ENCODE results near the gene FOXK1. TPM values are rescaled to one million over a fixed set of nuclear protein-coding genes. Genes with fewer than 3 reads are reported as not detected.

FOXK1 gene
- total and polyA plus RNA-seq, 12 donors, result 4.8 to 63.1 (median 36.1) TPM

DNA sequence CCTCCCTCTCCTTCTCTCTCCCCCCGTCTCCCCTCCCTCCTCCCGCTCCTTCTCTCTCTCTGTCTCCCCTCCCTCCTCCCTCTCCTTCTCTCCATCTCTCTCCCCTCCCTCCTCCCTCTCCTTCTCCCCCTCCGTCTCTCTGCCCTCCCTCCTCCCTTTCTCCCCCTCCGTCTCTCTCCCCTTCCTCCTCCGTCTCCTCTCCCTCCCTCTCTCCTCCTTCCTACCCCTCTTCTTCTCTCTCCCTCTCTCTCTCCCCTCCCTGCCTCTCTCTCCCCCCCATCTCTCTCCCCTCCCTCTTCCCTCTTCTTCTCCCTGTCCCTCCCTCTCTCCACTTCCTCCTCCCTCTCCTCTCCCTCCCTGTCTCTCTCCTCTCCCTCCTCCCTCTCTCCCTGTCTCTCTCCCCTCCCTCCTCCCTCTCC lies 125.5 kb downstream of the FOXK1 start:
- Histone ChIP-seq H3K36me3 (replicated peaks in 1 of 2) (no peaks in the 10 kb centered on the region), H3K4me1 (replicated peaks in 1 of 2) (no peaks in the 10 kb centered on the region), H3K4me3 (no peak overlapping the region), H3K27ac (no peak overlapping the region), H3K9me3 (replicated peaks in 1 of 3) (no peaks in the 10 kb centered on the region), H3K27me3 (peaks cover 9% of the 10 kb centered on the region)
- TF ChIP-seq, protein P1, sequence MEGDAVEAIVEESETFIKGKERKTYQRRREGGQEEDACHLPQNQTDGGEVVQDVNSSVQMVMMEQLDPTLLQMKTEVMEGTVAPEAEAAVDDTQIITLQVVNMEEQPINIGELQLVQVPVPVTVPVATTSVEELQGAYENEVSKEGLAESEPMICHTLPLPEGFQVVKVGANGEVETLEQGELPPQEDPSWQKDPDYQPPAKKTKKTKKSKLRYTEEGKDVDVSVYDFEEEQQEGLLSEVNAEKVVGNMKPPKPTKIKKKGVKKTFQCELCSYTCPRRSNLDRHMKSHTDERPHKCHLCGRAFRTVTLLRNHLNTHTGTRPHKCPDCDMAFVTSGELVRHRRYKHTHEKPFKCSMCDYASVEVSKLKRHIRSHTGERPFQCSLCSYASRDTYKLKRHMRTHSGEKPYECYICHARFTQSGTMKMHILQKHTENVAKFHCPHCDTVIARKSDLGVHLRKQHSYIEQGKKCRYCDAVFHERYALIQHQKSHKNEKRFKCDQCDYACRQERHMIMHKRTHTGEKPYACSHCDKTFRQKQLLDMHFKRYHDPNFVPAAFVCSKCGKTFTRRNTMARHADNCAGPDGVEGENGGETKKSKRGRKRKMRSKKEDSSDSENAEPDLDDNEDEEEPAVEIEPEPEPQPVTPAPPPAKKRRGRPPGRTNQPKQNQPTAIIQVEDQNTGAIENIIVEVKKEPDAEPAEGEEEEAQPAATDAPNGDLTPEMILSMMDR (IDR thresholded peaks at IDR 0.05), result no peak
- TF ChIP-seq POLR2A (IDR thresholded peaks at IDR 0.05), result no peak
- no peak for DNase-seq
- 10 to 17% (median 10%) methylated on average over 1 to 5 of the region's 5 CpGs for WGBS, 4 donors
- intact Hi-C loops (cut with DNase I), result no loop called here

DNA sequence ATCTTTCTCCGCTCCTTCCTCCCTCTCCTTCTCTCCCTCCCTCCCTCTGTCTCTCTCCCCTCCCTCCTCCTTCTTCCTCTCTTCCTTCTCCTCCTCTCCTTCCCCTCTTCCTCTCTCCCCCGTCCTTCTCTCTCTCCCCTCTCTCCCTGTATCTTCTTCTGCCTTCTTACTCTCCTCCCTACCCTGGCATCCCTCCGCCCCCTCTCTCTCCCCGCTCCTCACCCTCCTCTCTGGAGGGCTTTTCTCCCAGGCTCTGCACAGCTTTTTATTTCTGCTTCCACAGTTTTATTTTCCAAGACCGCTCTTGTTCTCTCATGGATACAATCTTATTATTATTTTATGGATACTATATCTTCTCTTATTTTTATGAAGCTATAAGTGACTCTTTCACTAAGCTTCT lies 125.9 kb downstream of the FOXK1 start:
- intact Hi-C loops (cut with DNase I), result no loop called here
- Histone ChIP-seq H3K36me3 (replicated peaks in 1 of 2) (no peaks in the 10 kb centered on the region), H3K4me3 (no peak overlapping the region), H3K9me3 (replicated peaks in 1 of 3) (no peaks in the 10 kb centered on the region), H3K27ac (no peak overlapping the region), H3K4me1 (replicated peaks in 1 of 2) (no peaks in the 10 kb centered on the region), H3K27me3 (peaks cover 9% of the 10 kb centered on the region)
- DNase-seq, result no peak
- WGBS, 4 donors, result 51 to 58% (median 52%) methylated on average over 5 of the region's 5 CpGs
- TF ChIP-seq, protein P1 (IDR thresholded peaks at IDR 0.05), result no peak
- TF ChIP-seq POLR2A (IDR thresholded peaks at IDR 0.05), result no peak

DNA sequence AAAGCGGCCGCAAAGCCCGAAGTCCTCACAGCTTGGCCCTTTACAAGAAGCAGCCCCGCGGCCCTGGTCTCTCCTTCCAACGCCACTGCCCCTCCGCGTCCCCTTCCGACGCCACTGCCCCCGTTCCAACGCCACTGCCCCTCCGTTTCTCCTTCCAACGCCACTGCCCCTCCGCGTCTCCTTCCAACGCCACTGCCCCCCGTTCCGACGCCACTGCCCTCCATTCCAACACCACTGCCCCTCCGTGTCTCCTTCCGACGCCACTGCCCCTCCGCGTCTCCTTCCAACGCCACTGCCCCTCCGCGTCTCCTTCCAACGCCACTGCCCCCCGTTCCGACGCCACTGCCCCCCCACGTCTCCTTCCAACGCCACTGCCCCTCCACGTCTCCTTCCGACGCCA lies 126.5 kb downstream of the FOXK1 start:
- Histone ChIP-seq H3K4me3 (no peak overlapping the region), H3K27me3 (peaks cover 9% of the 10 kb centered on the region), H3K27ac (no peak overlapping the region), H3K36me3 (replicated peaks in 1 of 2) (no peaks in the 10 kb centered on the region), H3K4me1 (replicated peaks in 1 of 2) (no peaks in the 10 kb centered on the region), H3K9me3 (replicated peaks in 1 of 3) (no peaks in the 10 kb centered on the region)
- intact Hi-C loops (cut with DNase I), result no loop called here
- DNase-seq, result no peak
- 82 to 85% (median 83%) methylated on average over 35 to 37 of the region's 37 CpGs for WGBS, 4 donors
- TF ChIP-seq, protein P1 (IDR thresholded peaks at IDR 0.05), result no peak
- TF ChIP-seq POLR2A (IDR thresholded peaks at IDR 0.05), result no peak

DNA sequence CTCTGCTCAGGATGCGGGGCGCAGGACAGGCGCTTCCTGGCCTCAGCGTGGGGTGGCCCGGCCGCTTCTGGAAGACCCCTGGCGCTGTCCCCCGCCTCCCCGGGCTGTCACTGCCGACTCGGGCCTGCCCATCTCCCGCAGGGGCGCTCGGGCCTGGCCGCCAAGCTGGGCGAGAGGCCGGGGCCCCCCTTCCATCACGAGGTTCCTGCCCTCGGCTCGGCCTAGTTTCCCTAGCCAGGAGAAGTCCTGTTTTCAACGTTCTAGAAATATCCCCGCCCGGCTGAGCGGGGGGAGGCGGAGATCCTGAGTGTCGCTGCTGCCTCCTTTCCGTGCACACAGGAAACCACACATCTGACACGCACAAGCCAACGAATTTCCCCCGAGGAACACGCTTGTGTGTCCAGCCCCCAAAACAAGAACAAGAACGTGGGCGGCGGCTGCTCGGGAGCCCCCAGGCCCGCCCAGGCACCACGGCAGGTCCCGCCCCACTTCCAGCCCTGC lies 127.0 kb downstream of the FOXK1 start:
- TF ChIP-seq POLR2A (IDR thresholded peaks at IDR 0.05), result no peak
- TF ChIP-seq, protein P1 (IDR thresholded peaks at IDR 0.05), result no peak
- no peak for DNase-seq
- Histone ChIP-seq H3K9me3 (replicated peaks in 1 of 3) (no peaks in the 10 kb centered on the region), H3K36me3 (replicated peaks in 1 of 2) (no peaks in the 10 kb centered on the region), H3K4me3 (no peak overlapping the region), H3K4me1 (replicated peaks in 1 of 2) (no peaks in the 10 kb centered on the region), H3K27ac (no peak overlapping the region), H3K27me3 (peaks cover 9% of the 10 kb centered on the region)
- intact Hi-C loops (cut with DNase I), result no loop called here
- 65 to 76% (median 73%) methylated on average over 18 to 38 of the region's 38 CpGs for WGBS, 4 donors

Measured in adrenal gland (tissue), 12 donors.